NCI-H2029 (cell line): ENCODE results near the gene GSDME.

Source experiments
- DNase-seq: peaks from one replicate; lab custom pipeline; 2025; lab: John Stamatoyannopoulos, UW

GSDME gene

DNA sequence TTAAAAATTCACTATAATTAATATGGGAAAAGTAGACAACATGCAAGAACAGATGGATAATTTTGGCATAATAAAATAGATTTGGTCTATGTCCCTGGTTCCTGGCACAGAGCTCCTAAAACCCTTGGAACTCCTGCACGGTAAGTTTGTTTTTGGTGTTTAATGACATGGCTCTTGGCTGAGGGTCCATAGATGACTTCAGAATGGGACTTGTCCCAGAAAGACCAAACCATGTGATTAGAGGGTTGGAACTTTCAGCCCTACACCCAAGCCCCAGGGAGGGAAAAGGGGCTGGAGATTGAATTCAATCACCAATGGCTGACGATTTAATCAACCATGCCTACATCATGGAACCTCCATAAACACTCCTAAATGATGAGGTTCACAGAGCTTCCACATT is 12.6 kb upstream of the GSDME start:
- no peak for DNase-seq

DNA sequence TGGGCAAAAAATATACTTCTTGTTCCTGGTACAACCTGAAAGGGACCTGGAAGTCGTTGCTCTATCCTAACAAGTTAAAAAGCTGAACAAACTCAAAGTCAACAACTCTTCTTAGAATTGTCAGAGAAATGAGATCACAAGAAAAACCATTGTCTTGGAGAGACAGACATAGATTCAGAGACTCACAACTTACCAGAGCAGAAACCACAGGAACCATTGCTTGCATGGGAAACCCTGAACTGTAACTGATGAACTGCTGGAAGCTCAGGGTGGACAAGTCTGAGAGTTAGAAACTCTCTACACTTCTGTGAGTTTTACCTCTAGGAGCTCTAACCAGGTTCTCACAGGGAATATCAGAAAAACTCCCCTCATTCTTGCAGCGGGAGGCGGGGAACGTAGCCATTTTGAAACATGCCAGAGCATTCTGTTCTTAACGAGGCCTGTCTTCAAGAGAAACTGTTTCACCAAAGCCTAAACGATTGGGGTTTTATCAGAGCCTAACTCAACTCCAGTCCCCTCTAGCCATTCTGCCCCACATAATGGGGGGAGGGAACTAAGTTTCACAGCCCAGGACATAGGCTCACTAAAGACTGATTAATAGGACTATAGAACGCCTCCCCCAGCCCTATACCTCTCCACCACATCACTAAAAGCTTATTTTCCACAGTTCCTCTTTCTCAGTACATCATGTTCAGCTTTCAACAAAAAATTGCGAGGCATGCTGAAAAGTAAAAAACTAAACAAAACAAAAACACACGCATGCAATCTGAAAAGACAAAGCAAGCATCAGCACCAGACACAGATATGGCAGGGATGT is 12.0 kb upstream of the GSDME start:
- DNase-seq: no peak

DNA sequence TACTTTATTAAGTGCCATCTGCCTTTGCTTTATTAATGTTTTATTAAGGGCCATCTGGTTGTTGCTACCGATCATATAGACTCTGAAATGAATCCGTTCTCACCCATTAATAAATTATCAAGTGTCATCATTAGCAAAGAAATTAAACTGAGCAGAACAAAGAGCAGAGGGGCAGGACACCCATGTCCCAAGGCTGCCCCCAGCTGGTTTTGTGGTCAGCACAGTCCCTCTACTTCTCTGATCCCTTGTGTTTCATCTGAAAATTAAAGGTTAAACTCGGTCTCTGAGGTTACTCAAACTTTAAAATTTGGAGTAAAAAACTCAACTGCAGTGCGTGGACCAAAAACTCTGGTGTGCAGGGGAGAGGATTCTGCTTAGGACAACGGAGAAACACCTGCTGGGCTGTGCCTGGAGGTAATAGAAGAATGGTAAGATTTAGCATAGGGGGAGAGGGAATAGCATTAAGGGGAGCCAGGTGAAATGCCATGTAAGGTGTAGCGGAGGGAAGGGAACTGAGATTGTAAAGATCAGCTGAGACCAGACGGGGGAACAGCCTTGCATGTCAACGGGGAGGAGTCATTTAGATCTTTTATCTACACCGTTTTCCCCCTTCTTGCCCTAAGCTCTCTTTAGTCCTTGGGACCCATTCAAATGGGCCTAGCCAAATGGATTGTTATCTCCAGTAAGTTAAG is 10.8 kb upstream of the GSDME start:
- DNase-seq: no peak

DNA sequence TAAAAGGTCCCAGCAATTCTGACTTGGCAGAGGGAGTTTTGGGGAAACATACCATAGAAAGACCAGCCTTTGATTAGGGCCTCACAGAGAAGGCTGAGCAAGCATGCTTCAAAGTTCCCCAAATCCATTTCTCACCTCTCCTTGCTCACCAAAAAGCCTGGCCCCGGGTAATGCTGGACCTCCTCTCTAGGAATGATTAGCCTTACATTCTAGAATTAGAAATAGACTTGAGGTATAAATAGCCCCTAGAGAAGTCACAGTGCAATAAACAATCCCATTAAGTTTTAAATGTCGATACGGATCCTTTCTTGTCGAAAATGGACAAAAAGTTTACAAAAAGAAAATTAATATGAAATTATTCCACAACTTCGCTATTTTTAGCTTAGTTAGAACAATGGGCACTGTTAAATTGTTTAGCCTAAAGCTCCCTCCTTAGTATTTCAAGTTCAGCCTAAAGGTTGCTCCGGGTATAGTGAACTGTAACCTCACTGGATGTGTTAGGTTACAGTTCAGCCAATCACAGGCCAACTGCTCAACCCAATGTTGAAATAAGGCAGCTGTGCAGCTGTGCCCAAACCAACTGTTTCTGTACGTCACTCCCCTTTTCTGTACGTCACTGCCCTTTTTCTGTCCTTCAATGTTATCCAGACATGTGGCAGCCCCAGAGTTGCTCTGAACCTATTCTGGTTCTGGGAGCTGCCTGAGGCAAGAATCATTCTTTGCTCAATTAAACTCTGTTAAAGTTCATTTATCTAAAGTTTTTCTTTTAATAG is 7.9 kb upstream of the GSDME start:
- no peak for DNase-seq

DNA sequence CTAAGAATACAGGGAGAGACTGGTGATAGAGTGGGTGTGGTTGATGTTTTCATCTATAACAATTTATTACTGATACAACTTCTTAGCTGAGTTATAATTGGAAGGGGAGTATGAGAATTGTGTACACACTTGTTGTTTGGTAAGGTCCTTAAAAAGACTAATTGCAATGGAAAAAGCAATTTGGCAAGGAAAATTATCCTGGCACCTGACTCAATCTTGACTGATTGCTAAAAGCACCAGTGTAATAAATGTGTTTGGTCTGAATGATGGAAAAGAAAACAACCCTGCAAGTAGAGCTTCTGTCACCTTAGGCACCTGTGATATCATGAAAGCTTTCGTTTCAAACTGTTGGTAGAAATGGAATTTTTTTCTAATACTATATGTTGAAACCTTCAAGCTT is 6.7 kb upstream of the GSDME start:
- DNase-seq: no peak

DNA sequence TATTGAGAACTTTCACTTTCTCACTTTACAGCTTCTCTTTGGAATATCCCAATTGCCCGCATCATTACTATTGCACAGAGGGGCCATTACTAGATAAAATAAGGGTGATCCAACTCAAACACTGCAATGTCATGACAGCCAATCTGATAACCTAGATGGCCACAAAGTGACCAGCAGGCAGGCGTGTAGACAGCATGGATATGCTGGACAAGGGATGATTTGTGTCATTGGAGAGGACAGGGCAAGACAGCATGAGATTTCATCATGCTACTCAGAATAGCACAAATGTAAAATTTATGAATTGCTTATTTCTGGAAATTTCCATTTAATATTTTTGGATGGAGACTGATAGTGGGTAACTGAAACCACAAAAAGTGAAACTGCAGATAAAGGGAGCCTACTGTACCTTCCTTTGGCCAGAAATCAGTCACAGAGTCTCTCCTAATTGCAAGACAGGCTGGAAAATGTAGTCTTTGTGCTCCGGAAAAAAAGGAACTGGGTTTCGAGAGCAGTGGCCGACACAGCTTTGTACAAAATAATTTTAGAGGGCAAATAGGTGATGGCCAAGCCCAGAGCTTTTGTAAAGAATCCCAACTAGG is 6.1 kb upstream of the GSDME start:
- no peak for DNase-seq

DNA sequence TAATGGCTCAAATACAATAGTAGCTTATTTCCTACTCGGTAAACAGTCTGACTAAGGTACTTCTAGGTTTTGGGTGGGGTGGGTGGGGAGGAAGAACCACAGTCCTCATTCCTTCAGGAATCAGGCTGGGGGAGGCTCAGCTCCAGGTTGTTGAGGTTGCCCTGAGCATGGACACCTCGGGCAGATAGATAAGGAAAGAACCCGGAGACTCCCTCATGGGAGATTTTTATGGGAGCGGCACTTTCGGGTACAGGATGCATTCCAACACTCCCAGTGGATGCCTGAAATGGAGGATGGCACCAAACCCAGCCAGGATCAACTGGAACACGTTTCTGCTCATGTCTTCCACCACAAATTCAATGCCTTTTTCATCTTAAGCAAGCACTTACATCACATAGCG is 5.5 kb upstream of the GSDME start:
- DNase-seq: no peak

DNA sequence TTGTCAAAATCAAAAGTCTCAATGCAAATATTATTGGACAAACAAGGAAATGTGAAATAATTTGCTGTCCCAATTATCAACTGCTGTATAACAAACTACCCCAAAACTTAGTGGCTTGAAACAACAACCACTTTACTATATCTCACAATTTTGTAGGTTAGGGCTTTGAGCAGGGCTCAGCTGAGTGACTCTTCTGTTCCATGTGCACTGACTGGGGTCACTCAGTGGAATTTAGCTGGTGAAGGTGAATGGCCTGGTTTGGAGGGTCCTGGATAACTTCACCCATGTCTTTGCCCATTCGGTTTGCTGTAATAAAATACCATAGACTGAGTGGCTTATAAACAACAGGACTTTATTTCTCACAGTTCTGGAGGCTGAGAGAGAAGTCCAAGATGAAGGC is 3.7 kb upstream of the GSDME start:
- no peak for DNase-seq

DNA sequence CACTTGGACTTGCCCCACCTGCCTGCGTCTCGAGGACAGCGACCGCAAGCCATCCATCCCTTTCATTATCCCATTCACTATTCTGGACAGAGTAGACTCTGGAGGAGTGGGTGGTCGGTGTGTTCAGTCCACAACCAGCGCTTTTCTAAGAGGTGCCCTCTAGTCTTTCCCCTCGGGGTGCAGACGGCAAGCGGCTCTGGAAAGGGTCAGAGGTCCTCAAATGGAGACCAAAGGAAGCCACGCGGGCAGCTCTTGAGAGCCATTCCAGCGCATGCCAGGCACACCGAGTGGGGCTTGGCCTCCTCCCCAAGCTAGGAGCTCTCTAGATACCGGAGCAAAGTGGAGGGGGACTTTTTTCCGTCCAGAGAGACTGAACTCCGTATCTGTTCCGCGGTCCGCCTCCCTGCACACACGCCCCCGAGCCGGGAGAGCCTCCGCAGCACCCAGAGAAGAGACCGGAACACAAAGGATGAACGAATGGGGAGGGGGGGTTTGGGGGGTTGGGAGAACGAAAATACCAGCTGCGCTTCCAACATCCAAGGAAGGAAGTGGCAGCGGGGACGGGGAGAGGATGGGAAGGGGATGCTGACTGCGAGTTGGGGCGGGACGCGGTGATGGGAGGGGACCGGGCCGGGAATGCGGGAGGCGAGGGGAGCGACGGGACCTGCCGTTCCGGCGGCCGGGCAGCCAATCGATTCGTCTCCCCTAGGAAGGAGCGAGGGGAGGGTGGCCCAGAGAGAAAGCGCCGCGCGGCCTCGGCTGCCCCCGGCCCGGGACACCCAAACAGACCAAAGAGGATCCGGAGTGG is 515 bp downstream of the GSDME start:
- DNase-seq: no peak

DNA sequence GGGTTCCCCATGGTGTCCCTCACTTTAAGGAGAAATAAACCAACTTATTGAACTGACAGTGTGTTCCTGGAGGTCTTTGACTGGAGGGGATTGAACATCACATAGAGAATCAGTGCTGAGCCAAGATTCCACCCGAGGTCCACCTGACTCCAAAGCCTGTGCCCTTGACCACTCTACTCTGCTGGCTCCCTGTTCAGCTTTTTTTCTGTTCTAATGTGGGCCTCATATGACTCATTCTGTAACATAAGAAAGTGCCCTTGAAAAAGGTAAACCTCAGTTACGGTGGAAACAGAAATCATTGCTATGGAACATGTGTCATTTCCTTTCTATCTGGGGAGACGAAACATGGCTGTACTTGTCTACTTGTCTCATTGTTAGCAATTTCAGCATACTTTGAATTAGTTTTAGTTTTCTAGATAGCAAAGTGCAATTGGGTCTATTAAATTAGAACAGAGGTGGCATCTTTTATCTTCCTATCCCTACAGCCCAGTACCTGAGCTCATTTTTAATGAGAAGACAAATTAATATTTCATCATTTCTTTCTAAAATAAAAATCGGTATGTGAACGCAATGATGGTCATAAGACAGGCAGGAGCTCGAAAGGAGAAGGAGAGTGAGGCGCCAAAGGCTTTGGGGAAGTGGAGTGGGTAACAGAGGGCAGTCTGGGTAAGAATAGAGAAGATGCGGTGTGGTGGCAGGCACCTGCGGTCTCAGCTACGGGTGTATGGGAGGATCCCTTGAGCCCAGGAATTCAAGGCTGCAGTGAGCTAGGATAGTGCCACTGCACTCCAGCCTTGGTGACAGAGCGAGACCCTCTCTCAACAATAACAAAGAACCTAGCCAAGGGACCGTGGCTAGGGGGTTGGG is 1.5 kb downstream of the GSDME start:
- no peak for DNase-seq

DNA sequence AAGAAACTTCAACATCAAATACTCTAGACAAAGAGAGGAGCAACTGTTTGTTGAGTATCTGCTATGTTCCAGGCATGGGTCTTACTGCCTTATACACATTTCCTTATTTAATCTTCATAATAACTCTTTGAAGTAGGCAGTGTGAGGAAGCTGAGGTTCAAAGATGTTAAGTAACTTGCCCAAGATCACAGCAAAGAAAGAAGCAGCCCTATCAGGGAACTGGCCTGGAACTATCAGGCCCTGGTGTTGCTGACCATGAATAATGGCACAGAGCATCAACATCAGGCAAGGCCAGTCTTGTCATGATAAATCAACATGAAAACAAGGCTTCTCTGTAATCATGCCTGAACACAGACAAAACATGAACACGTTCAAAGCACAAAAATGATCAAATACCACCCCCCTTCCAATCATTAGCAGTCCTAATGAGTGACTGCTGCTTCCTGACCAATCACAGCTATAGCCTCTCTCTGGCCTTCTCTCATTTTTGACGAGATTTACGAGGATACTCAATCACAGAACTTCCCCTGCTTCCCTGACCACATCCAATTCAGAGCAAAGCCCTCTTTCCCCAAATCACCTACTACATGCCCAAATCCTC is 2.3 kb downstream of the GSDME start:
- DNase-seq: no peak

DNA sequence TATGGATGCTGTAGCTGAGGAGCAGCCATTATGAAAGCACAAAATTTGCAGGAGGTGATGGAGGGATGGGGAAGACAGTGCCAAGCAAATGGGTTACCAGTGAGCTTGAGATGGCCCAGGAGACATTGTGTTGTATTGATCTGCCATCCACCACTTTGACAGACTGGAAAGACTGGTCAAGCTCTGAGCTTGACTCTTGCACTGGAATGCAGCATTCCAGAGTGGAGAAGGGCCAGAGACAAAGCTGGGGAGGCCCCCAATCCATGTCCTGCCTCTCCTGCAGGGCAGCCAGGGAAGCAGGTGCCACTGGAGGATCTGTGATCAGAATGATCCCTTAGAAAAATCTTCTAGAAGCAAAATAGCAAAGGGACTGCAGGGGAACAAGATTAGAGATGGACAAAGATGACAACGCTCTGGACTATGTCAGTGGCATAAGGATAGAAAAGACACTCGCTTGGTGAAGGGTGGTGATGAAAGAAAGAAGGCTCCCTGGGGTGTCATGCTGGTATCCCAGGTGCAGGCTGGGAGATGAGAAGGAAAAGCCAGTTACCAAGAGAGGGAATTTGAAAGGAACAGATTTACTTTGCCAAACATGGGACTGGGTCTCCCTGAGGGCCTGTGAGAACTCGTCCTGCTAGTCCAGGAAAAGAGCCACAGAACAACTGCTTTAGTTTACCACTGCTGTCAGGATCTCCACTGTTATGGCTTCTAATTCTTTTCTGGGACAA is 5.0 kb downstream of the GSDME start:
- no peak for DNase-seq

DNA sequence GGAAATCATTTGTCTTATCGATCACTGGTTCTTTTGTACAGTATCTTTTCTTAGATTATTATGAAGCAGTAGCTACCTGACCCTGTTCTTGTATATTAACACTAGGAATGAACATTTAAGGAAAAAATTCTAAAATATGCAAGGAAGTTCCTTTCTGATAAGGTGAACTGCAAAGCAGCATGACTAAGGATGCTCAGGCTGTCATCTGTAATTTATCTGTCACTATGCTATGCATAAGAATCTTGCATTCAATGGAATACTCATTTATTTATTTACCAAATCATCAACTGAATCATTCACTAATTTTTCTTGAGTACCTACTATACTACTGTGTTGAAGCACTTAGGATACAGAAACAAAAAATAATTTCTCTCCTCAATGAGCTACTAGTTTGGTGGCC is 5.8 kb downstream of the GSDME start:
- no peak for DNase-seq

DNA sequence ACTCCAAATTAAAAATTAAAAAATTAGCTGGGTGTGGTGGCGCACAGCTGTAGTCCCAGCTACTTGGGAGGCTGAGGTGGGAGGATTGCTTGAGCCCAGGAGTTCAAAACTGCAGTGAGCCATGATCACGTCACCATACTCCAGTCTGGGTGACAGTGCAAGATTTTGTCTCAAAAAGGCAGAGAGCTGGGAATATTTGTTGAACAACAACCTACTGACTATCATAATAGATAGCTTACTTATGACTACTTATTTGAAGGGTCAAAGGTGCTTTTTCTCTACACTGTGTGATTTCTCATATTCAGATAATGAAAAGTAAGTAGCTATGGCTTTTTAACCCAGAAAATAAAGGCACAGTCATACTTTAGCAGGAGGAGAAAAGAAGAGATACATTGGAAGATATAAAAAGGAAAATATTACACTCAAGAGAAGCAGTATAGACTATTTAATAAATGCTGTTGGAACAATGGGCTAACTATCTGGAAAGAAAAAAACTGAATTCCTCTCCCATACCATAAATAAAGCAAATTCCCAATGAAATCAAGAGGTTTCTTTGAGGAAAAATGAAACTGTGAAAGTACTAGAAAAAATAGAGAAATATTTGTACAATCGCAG is 6.7 kb downstream of the GSDME start:
- DNase-seq: no peak

DNA sequence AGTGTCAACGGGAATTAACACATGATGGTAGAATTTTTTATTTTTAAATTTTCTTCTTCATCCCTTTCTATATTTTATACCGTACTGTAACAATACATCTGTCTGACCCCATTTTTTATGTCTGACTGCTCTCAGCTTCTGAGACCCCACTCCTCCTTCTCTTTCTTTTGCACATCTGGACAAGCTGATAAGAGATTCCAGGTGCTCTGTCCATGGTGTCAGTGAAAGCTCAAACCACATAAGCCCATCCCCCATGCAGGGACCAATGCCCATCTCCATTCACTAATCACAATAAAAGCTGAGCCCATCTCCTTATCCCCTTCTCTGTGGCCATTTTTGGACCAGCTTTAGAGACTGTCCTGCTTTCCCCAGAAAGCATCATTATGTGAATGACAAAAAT is 8.7 kb downstream of the GSDME start:
- DNase-seq: no peak

DNA sequence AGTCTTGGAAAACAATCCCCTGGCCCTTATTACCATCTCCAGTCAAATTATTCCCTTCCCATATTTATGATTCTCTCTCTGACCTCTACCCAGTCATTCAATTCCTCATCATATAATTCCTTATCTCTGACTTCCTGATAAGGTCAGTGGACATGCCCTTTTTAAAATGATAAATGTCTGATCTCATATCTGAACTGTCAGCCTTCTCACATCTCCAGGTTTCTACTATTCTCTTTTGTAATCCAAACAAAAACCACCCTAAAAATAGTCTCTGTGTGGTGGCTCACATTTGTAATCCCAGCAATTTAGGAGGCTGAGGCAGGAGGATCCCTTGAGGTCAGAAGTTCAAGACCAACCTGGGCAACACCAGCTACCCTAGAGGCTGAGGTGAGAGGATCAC is 11.9 kb downstream of the GSDME start:
- DNase-seq: no peak

DNA sequence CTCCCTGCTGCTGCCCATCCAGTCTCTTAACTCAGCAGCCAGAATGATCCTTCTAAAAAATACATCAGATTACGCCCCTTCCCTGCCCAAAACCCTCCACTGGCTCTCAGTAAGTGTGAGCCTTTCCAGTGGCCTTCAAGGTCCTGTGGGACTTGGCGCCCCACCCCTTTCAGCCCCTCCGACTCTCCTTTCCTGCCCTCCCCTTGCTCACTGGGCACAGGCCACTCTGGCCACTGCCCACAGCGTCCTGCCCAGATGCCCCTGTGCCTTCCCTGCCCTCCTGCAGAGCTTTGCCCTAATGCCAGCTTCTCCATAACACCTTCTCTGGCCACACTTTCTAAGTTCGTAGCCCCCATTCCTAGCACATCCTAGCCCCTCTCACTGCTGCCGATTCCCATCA is 13.8 kb downstream of the GSDME start:
- DNase-seq: no peak

DNA sequence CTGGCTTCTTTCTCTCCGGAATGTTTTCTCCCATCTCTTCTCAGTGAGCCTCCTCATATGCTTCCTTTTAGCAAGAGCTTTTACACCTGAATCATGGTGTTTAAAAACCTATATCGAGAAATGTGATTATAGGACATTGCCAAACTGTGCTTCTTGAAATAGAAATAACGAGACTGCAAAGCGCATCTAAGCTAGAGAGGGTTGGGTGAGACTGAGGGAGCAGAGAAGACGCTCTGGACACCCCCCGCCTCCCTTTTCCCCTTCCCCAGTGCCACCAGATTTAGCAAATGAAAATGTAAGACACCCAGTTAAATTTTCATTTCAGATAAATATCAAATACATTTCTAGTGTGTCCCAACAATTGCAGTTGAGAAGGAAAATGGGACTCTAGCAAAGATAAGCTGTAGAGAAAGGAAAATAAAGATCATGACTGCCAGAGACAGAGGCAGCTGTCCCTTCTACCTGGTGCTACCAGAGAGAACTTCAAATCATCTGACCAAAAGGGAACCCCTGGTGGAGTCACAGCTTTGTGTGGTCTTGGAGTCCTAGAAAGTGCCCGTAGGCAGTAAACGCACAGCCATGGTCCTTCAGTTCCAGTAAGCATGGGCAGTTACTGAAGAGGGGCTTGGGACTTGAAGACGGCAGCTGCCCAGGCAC is 14.6 kb downstream of the GSDME start:
- DNase-seq: no peak
